ENCODE measurements around the gene PITPNB. TPM values are rescaled to one million over a fixed set of nuclear protein-coding genes. Genes with fewer than 3 reads are reported as not detected.

Gene PITPNB
- polyA plus RNA-seq, 2 donors, result 22.1 to 39.8 TPM

- Histone ChIP-seq H3K4me1 (ENCODE audit: control insufficient read depth in 2 of 2, insufficient read depth in 2 of 2, low read length in 1 of 2) (peaks cover 0 to 3% of the 10 kb centered on the region in 2 donors), H3K36me3 (ENCODE audit: control insufficient read depth in 2 of 2, insufficient read depth in 2 of 2, low read length in 1 of 2) (peaks cover 0 to 3% of the 10 kb centered on the region in 2 donors), H3K27me3 (ENCODE audit: control insufficient read depth in 1 of 2, insufficient read depth in 2 of 2, low read length in 2 of 2) (no peaks in the 10 kb centered on the region), H3K9me3 (ENCODE audit: control insufficient read depth in 2 of 2, insufficient read depth in 1 of 2, low read depth in 1 of 2, low read length in 1 of 2) (no peaks in the 10 kb centered on the region), H3K4me3 (ENCODE audit: low read depth in 1 of 2, low read length in 2 of 2) (no peak overlapping the region), H3K27ac (ENCODE audit: low read depth in 2 of 2, low read length in 1 of 2) (no peak overlapping the region)
- 76 to 78% methylated on average over 15 of the region's 15 CpGs for WGBS, 2 donors
Observed at GRCh38 chr22:27842669-27843431, 76.2 kb downstream of the PITPNB start.

GRCh38 chr22:27842201-27842600 lies 76.9 kb downstream of the PITPNB start:
- peaks cover 0 to 3% of the 10 kb centered on the region in 2 donors for H3K4me1 ChIP-seq (ENCODE audit: control insufficient read depth in 2 of 2, insufficient read depth in 2 of 2, low read length in 1 of 2)
- H3K4me3 ChIP-seq (ENCODE audit: low read depth in 1 of 2, low read length in 2 of 2), result no peak overlapping the region
- no peaks in the 10 kb centered on the region for H3K9me3 ChIP-seq (ENCODE audit: control insufficient read depth in 2 of 2, insufficient read depth in 1 of 2, low read depth in 1 of 2, low read length in 1 of 2)
- peaks cover 0 to 3% of the 10 kb centered on the region in 2 donors for H3K36me3 ChIP-seq (ENCODE audit: control insufficient read depth in 2 of 2, insufficient read depth in 2 of 2, low read length in 1 of 2)
- H3K27ac ChIP-seq (ENCODE audit: low read depth in 2 of 2, low read length in 1 of 2), result no peak overlapping the region
- no peaks in the 10 kb centered on the region for H3K27me3 ChIP-seq (ENCODE audit: control insufficient read depth in 1 of 2, insufficient read depth in 2 of 2, low read length in 2 of 2)
- WGBS, 2 donors, result 89 to 100% methylated on average over 1 of the region's 1 CpG

GRCh38 chr22:27840436-27840835 lies 78.6 kb downstream of the PITPNB start:
- WGBS, 2 donors, result 93 to 94% methylated on average over 7 of the region's 7 CpGs
- Histone ChIP-seq H3K4me1 (ENCODE audit: control insufficient read depth in 2 of 2, insufficient read depth in 2 of 2, low read length in 1 of 2) (peaks cover 0 to 3% of the 10 kb centered on the region in 2 donors), H3K27ac (ENCODE audit: low read depth in 2 of 2, low read length in 1 of 2) (no peak overlapping the region), H3K9me3 (ENCODE audit: control insufficient read depth in 2 of 2, insufficient read depth in 1 of 2, low read depth in 1 of 2, low read length in 1 of 2) (no peaks in the 10 kb centered on the region), H3K4me3 (ENCODE audit: low read depth in 1 of 2, low read length in 2 of 2) (no peak overlapping the region), H3K36me3 (ENCODE audit: control insufficient read depth in 2 of 2, insufficient read depth in 2 of 2, low read length in 1 of 2) (no peaks in the 10 kb centered on the region), H3K27me3 (ENCODE audit: control insufficient read depth in 1 of 2, insufficient read depth in 2 of 2, low read length in 2 of 2) (no peaks in the 10 kb centered on the region)

- Histone ChIP-seq H3K9me3 (ENCODE audit: control insufficient read depth in 2 of 2, insufficient read depth in 1 of 2, low read depth in 1 of 2, low read length in 1 of 2) (no peaks in the 10 kb centered on the region), H3K4me1 (ENCODE audit: control insufficient read depth in 2 of 2, insufficient read depth in 2 of 2, low read length in 1 of 2) (peaks cover 0 to 3% of the 10 kb centered on the region in 2 donors), H3K27ac (ENCODE audit: low read depth in 2 of 2, low read length in 1 of 2) (no peak overlapping the region), H3K27me3 (ENCODE audit: control insufficient read depth in 1 of 2, insufficient read depth in 2 of 2, low read length in 2 of 2) (no peaks in the 10 kb centered on the region), H3K4me3 (ENCODE audit: low read depth in 1 of 2, low read length in 2 of 2) (no peak overlapping the region), H3K36me3 (ENCODE audit: control insufficient read depth in 2 of 2, insufficient read depth in 2 of 2, low read length in 1 of 2) (no peaks in the 10 kb centered on the region)
- 87 to 93% methylated on average over 13 of the region's 13 CpGs for WGBS, 2 donors
Observed at GRCh38 chr22:27839057-27839660, 79.9 kb downstream of the PITPNB start.

GRCh38 chr22:27836181-27836580 lies 82.9 kb downstream of the PITPNB start:
- Histone ChIP-seq H3K9me3 (ENCODE audit: control insufficient read depth in 2 of 2, insufficient read depth in 1 of 2, low read depth in 1 of 2, low read length in 1 of 2) (no peaks in the 10 kb centered on the region), H3K4me3 (ENCODE audit: low read depth in 1 of 2, low read length in 2 of 2) (no peak overlapping the region), H3K27ac (ENCODE audit: low read depth in 2 of 2, low read length in 1 of 2) (no peak overlapping the region), H3K4me1 (ENCODE audit: control insufficient read depth in 2 of 2, insufficient read depth in 2 of 2, low read length in 1 of 2) (peaks cover 0 to 3% of the 10 kb centered on the region in 2 donors), H3K27me3 (ENCODE audit: control insufficient read depth in 1 of 2, insufficient read depth in 2 of 2, low read length in 2 of 2) (no peaks in the 10 kb centered on the region), H3K36me3 (ENCODE audit: control insufficient read depth in 2 of 2, insufficient read depth in 2 of 2, low read length in 1 of 2) (no peaks in the 10 kb centered on the region)
- WGBS, 2 donors, result 65 to 69% methylated on average over 10 of the region's 10 CpGs

- H3K4me3 ChIP-seq (ENCODE audit: low read depth in 1 of 2, low read length in 2 of 2), result no peak overlapping the region
Observed at GRCh38 chr22:27835446-27835845, 83.6 kb downstream of the PITPNB start.

GRCh38 chr22:27834364-27835185 lies 84.5 kb downstream of the PITPNB start:
- no peaks in the 10 kb centered on the region for H3K9me3 ChIP-seq (ENCODE audit: control insufficient read depth in 2 of 2, insufficient read depth in 1 of 2, low read depth in 1 of 2, low read length in 1 of 2)
- no peaks in the 10 kb centered on the region for H3K27me3 ChIP-seq (ENCODE audit: control insufficient read depth in 1 of 2, insufficient read depth in 2 of 2, low read length in 2 of 2)
- no peak overlapping the region for H3K27ac ChIP-seq (ENCODE audit: low read depth in 2 of 2, low read length in 1 of 2)
- WGBS, 2 donors, result 91 to 92% methylated on average over 20 of the region's 20 CpGs
- no peak overlapping the region for H3K4me3 ChIP-seq (ENCODE audit: low read depth in 1 of 2, low read length in 2 of 2)
- no peaks in the 10 kb centered on the region for H3K4me1 ChIP-seq (ENCODE audit: control insufficient read depth in 2 of 2, insufficient read depth in 2 of 2, low read length in 1 of 2)
- H3K36me3 ChIP-seq (ENCODE audit: control insufficient read depth in 2 of 2, insufficient read depth in 2 of 2, low read length in 1 of 2), result no peaks in the 10 kb centered on the region

More at GRCh38 chr22:27835446-27835845, 83.6 kb downstream of the PITPNB start:
- no peaks in the 10 kb centered on the region for H3K9me3 ChIP-seq (ENCODE audit: control insufficient read depth in 2 of 2, insufficient read depth in 1 of 2, low read depth in 1 of 2, low read length in 1 of 2)
- no peaks in the 10 kb centered on the region for H3K27me3 ChIP-seq (ENCODE audit: control insufficient read depth in 1 of 2, insufficient read depth in 2 of 2, low read length in 2 of 2)
- H3K4me1 ChIP-seq (ENCODE audit: control insufficient read depth in 2 of 2, insufficient read depth in 2 of 2, low read length in 1 of 2), result peaks cover 0 to 2% of the 10 kb centered on the region in 2 donors
- no peaks in the 10 kb centered on the region for H3K36me3 ChIP-seq (ENCODE audit: control insufficient read depth in 2 of 2, insufficient read depth in 2 of 2, low read length in 1 of 2)
- WGBS, 2 donors, result 84 to 85% methylated on average over 6 of the region's 6 CpGs
- no peak overlapping the region for H3K27ac ChIP-seq (ENCODE audit: low read depth in 2 of 2, low read length in 1 of 2)

- 80 to 93% methylated on average over 2 of the region's 2 CpGs for WGBS, 2 donors
- Histone ChIP-seq H3K36me3 (ENCODE audit: control insufficient read depth in 2 of 2, insufficient read depth in 2 of 2, low read length in 1 of 2) (no peaks in the 10 kb centered on the region), H3K9me3 (ENCODE audit: control insufficient read depth in 2 of 2, insufficient read depth in 1 of 2, low read depth in 1 of 2, low read length in 1 of 2) (no peaks in the 10 kb centered on the region), H3K4me1 (ENCODE audit: control insufficient read depth in 2 of 2, insufficient read depth in 2 of 2, low read length in 1 of 2) (no peaks in the 10 kb centered on the region), H3K27ac (ENCODE audit: low read depth in 2 of 2, low read length in 1 of 2) (no peak overlapping the region), H3K4me3 (ENCODE audit: low read depth in 1 of 2, low read length in 2 of 2) (no peak overlapping the region), H3K27me3 (ENCODE audit: control insufficient read depth in 1 of 2, insufficient read depth in 2 of 2, low read length in 2 of 2) (no peaks in the 10 kb centered on the region)
Observed at GRCh38 chr22:27833803-27834202, 85.3 kb downstream of the PITPNB start.

GRCh38 chr22:27832606-27833005 lies 86.5 kb downstream of the PITPNB start:
- 93% methylated on average over 7 of the region's 7 CpGs for WGBS, 2 donors
- Histone ChIP-seq H3K27ac (ENCODE audit: low read depth in 2 of 2, low read length in 1 of 2) (no peak overlapping the region), H3K9me3 (ENCODE audit: control insufficient read depth in 2 of 2, insufficient read depth in 1 of 2, low read depth in 1 of 2, low read length in 1 of 2) (no peaks in the 10 kb centered on the region), H3K4me1 (ENCODE audit: control insufficient read depth in 2 of 2, insufficient read depth in 2 of 2, low read length in 1 of 2) (no peaks in the 10 kb centered on the region), H3K4me3 (ENCODE audit: low read depth in 1 of 2, low read length in 2 of 2) (no peak overlapping the region), H3K27me3 (ENCODE audit: control insufficient read depth in 1 of 2, insufficient read depth in 2 of 2, low read length in 2 of 2) (no peaks in the 10 kb centered on the region), H3K36me3 (ENCODE audit: control insufficient read depth in 2 of 2, insufficient read depth in 2 of 2, low read length in 1 of 2) (no peaks in the 10 kb centered on the region)
